Activated CD8-positive, alpha-beta memory T cell treated with anti-CD3 and anti-CD28 coated beads, Interleukin-2, amount 50 U/mL, for 24 hours (primary cell): Measurements from ENCODE around the gene NDUFA13.
"Not testable (repeated sequence)": the region's sequence is repeated elsewhere in the genome, so short reads cannot be mapped to it uniquely, and the experiment has no call there.

Source experiments
- DNase-seq: peaks from one replicate; pipeline ENCODE4 v3.0.0-alpha.2; 2020; ENCODE audit errors: extremely low read depth

NDUFA13 gene

DNA sequence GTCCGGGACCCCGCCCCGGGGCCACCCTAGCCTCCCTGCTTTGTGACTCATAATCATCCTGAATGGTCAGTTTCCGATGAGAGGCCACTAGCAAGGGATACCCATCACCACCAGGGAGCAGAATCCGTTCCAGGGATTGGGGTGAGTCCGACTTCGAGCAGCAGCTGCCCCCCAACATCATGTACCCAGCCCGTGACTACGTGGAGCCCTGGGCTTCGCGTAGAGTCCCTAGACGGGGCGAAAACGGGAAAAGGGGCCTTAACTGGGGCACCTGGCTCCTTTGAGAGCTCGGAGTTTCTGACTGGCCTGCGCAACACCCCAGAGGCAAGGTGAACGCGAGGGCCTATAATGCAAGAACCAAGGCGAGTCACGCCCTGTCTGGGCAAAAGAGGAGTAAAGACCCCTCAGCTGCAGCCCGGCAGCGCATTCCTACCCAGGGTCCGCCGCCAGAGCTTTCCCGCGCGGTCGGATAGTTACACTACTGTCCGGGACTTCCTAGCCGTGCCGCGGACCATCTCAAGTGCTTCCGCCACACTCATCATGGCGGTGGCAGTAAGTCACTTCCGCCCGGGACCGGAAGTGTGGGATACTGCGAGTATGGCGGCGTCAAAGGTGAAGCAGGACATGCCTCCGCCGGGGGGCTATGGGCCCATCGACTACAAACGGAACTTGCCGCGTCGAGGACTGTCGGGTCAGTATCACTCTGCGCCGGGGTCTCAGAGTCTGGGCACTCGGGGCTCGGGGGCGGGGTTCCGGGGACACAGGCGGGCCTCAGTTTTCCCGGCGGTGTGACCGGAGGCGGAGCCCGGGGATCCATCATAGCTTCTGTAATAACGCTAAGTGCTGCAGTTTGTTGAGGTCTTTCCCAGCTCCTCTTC, at the start of gene NDUFA13:
TSS of gene NDUFA13 (plus strand) at position 584 of the 878 bp plus-strand sequence. CDS start at position 598, 14 bp downstream.
- DNase-seq: peak; percentile 83

DNA sequence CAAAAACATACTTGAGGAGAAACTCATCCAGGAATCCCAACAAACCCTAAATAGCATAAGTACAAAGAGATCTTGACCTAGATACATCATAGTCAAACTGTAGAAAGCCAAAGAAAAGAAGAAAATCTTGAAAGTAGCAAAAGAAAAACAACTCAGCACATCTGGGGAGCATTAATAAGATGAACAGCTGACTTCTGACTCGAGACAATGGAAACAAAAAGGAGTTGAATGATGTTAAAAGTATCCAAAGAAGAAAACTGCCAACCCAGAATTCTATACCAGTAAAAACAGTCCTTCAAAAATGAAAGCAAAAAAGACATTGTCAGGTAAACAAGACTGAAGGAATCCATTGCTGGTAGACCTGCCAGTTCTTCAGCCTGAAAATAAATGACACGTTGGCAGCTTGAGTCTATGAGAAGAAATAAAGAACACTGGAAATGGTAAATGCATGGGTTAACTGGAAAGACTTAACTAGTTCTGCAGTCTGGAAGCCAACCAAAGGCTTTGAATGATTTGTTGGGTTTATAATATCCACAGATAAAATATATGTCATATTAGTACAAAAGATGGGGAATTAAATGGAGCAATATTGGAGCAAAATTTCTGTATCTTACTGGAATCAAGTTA, 47.5 kb upstream of the NDUFA13 start:
- DNase-seq: no peak

DNA sequence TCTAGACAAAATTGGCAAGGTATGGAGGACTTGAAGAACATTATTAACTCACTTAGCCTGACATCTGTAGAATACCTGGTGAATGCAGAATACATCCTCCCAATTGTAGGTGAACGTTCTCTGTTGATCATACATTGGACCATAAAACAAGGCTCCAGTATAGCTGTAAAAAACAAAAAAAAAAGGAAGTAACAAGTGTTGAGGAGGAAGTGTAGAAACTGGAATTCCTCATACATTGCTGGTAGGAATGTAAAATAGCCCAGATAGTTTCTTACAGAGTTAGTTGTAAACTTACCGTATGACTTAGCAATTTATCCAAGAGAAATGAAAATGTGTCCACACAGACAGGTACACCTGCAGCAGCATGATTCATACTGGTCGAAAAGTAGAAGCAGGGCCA, 45.4 kb upstream of the NDUFA13 start:
- DNase-seq: no peak

DNA sequence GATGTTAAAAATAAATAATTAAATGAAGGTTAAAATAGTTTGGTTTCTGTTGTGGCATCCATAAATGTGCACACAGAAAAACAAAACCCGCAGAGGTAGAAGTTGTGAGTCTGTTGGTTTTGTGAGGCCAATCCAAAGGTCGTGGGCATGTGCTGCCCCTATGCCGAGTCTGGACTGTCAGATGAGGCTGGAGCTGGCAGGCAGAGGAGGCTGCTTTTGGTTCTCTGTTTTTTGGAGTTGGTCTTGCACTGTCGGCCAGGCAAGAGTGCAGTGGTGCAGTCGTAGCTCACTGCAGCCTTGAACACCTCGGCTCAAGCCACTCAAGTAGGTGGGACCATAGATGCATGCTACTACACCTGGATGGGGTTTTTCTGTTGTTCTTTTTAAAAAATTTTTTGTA, 44.3 kb upstream of the NDUFA13 start:
- DNase-seq: no peak

DNA sequence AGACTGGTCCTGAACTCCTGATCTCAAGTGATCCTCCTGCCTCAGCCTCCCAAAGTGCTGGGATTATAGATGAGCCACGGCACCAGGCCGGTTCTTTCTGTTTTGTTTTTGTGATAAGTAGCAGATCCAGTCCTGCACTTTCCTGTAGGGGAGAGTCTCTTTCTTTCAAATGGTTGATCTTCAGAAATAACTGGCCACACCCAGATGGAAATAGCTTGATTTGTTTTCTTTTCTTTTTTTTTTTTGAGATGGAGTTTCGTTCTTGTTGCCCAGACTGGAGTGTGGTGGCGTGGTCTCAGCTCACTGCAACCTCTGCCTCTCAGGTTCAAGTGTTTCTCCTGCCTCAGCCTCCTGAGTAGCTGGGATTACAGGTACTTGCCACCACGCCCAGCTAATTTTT, 43.9 kb upstream of the NDUFA13 start:
- DNase-seq: not testable (repeated sequence)

DNA sequence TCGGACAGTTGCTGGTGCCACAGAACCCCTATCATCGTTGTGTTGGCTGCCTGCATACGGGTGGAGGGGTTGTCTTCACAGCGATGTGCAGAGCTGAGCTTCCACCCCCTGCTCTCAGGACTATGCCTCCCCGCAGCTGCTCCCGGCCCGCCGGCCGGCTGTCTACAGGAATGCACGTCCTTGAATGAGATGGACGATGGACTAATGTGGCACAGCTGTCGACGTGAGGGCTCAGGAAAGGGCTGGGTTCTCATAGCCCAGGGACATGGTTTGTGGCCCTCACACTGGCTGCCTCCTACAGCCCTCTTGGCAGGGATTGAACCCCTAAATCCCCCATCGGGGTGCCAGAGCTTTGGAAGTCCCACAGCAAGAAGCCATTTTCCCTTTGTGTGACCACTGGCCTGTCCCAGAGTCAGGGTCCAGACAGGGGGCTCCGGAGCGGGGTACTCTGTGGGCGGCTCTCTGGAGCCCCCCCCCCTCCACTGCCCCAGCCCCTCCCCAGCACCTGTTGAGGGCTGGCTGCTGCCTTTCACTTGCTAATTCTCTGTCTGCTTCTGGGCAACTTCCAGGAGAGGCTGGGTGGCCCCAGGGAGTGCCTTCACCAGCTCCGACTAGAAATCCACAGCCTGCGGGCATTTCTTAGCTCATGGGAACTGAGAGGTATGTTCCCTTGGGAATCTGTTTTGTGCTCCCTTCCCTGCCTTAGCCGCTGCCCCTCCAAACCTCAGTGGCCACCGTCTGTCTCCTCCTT, 40.8 kb upstream of the NDUFA13 start:
- DNase-seq: no peak

DNA sequence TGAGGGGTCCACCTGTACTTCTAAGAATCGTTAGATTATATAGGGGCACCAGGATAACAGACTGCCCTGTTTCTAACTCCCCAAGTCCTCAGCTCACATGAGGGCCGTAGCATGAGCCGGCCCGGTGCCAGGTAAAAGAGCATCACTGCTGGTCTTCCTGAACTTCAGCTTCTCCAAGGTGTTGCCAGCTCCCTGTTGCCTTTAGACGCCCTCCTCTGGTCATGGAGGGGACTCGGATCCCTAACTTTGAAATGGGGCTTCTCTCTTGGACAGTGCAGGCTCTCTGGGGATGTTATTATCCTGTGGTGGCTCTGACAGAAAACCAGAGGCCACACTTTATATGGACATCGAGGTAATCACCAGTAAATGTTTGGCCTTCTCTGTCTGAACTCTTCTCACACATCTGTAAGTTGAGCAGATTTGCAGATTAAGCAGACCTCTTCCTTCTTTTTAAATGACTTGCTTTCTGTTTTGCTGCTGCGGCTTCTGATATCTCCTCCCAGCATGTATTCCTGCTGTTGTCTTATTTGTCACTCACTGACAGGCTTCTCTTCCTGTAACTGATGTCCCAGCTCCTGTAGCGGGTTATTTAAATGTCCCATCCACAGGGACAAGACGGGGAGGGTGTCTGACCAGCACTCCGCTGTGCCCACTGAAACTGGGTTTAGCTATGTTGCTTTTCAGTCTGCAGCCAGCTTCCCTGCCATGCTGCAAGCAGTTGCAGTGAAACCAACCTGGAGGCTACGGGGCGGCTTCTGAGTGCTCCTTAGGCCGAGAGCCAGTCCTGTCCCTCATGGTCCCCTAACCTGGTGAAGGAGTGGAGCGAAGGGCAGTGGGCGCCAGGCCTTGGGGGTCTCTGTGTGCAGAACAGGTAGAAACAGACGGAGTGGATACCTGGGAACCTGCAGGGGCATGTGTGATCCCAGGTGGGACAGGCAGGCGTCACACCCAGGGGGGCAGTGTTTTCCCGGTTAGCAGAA, 39.9 kb upstream of the NDUFA13 start:
- DNase-seq: no peak

DNA sequence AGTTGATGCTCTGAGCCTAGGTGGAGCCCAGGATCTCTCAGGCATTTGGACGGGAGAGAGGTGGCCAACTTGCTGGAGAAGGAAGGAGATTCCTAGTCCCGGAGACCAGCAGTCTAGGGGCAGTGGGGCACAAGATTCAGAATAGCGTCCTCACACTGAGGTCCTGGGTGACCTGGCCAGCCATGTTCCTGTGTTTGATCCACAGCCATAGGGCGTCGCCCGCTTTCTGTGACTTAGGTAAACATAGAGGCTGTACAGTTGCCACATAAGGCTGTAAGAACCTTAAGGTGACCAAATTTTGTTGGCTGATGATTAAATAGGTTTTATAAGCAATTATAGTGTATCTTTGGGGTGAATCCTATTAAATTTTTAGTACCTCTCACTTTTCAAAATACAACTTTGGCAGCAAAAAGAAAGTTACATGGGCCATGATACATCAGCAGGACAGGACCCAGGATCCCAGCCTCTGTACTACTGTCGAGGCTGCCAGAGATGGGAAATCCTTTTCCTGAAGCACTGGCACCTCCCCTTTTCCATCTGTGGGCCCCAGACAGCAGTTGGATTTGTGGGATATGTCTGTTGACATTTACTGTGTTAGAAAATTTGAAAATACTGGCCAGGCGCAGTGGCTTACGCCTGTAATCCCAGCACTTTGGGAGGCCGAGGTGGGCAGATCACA, 38.2 kb upstream of the NDUFA13 start:
- DNase-seq: no peak

DNA sequence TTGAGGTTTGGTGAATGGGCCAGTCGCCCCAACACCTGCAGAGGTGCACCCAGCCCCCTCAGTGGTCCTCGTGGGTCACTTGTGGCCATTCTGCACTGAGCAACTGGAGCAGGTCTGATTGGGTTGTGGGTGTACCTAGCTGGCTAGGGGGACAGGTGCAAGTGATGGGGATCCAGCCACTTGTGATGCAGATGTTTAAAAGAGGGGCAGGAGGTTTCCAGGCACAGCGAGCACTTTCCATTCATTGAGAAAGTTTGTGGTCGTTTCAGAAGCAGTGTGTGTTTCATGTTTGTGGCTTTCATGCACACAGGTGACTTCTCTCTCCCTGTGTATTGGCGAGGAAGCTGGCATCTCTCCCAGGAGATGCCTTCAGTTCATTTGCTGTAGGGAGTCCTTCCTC, 35.3 kb upstream of the NDUFA13 start:
- no peak for DNase-seq

DNA sequence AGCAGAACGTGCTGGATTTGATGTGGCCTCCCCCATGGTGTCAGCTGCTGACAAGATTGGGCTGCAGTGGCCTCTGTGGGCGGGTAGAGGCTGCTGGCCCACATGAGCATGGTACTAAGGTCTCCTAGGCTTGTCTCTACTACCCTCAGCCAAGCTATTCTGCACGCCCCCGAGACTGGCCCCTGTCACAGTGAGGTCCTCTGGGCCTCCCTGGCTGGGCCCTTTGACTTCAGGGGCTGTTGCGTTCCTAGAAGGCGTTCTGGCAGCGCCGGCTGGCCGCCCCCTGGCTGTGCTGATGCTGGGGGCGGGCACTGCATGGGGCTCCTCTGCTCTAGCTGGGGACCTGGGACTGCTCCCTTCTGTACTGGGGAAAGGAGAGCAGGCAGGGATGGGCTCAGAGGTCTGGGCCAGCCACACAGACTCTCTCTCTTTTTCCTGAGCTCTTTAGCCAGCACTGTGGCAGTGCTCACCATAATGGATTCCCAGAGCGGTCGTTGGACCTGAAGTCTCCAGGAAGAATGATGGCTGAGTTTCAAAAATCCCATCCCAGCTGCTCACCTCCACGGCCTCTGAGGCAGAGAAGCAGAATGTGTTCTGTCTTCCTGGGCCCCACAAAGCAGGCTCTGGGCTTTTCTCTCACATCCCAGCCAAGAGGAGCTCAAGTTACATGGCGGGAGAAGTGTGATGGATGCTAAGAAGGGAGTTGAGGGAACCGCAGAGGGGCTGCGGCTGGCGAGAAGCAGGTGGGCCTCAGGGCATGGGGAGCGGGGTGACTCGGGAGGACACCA, 33.0 kb upstream of the NDUFA13 start:
- DNase-seq: no peak

DNA sequence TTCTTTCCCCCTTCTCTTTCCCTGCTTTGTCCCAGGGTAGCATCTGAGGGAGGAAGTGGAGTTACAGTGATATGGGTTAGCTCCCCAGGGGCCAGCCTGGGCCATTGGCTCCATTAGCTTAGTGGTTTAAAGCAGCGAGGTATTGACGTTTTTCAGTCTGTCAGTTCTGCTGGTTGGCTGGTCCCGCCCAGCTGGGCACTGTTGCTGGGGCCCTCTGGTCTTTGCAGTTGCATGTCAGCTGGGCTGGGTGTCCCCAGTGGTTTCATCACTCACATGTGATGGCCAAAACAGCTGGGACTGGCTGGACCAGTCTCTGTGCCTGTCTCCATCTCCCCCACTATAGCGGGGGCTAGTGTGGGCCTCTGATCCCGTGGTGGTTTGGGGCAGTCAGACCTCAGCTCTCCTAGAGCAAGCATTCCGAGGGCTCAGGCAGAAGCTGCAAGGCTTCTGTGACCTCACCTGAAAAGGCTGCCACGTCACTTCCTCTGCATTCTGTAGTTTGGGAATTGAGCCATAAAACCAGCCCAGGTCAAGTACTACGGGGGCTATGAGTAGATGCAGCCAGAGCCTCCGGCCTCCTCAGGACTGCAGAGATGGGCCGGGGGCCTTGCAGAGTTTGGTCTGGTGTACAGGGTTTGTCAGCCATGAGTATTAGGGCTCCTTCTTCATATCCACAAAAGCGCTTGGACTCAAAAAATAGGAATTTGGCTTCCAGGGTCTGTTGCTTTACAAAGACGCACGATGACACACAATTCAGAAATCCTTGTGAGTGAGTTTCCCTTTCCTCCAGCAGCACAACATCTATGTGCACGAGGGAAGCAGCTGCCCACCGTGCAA, 30.6 kb upstream of the NDUFA13 start:
- no peak for DNase-seq

DNA sequence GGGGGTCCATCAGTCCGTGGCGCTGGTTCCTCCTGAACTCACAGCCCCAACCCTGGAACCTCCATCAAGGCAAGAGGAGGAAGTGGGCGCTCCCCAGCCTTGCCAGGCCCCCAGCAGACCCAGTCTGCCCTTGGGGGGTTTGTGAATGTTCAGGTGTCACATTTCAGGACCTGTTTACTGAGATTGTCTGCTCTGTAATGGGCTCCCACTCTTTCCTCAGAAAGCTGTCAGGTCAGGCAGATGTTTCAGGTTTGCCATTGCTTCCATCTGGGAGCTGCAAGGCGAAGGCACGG, 30.1 kb upstream of the NDUFA13 start:
- no peak for DNase-seq

DNA sequence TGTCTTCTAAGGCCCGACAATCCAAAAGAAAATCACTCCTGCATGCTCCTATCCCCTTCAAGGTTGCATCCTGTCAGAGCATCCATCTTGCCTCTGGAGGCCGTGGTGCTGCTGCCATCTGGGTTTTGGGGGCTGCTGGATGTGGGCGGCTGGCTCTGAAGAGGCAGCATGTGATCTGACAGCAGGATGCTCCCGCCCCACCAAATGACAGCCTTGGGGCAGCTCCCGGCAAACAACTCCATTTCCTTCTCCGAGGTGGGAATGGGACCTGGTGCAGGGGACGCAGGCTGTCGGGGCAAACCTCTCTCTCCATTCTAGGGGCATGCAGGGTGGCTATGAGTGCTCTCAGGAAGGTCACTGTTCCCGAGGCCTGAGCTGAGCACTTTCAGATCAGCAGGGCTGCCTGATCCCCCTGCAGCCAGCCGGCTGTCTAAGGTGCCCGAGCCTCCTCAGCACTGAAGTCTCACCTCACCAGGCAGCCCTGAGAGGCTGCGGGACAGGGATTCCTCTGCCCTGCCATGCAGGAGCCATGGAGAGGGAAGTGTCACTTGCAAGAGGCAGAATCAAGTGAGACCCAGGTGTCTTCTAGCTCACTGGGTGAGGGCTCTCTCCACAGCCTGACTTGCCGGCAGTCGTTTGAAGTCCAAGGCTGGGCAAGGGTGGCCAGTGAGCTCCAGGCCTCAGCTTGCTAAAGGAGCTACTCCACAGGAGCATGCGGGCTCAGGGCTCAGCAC, 29.5 kb upstream of the NDUFA13 start:
- DNase-seq: no peak

DNA sequence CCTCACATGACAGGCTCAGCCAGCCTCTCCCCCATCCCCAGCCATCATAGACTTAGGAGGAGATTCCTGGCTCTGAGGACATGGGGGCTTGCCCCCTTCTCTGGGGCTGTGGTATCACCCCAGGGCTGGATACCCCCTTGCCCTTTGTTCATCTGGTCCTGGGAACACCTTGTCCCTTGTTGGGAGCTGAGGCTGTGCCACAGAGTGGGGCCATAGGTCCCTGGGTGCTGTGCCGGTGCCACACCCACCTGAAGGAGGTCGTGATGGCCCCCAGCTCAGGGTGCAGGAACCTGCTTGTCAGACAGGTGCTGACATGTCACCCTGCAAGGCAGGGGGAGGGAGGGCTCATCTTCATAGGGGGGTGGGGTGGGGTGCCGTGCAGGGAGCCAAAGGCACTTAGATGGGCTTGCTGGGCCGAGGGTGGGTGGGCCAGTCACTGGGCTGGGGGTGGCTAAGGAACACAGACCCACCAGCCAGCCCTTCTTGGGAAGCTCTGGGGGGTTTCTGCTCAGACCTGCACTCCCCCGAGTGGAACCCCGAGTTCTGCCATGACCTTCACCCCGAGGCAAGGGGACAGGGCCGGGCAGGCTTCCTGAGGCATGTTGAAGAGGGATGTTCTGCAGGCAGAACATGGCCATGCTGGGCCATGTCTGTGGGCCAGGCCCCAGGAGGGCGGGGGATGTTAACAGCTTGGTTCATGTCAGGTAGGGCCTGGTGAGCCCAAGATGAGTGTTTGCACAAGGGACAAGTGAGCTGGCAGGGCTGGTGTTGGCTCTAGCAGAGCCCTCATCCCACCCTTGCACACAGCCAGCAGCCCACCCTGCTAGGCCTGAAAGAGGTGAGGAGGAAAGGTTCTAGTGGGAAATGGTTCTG, 28.7 kb upstream of the NDUFA13 start:
- DNase-seq: no peak

DNA sequence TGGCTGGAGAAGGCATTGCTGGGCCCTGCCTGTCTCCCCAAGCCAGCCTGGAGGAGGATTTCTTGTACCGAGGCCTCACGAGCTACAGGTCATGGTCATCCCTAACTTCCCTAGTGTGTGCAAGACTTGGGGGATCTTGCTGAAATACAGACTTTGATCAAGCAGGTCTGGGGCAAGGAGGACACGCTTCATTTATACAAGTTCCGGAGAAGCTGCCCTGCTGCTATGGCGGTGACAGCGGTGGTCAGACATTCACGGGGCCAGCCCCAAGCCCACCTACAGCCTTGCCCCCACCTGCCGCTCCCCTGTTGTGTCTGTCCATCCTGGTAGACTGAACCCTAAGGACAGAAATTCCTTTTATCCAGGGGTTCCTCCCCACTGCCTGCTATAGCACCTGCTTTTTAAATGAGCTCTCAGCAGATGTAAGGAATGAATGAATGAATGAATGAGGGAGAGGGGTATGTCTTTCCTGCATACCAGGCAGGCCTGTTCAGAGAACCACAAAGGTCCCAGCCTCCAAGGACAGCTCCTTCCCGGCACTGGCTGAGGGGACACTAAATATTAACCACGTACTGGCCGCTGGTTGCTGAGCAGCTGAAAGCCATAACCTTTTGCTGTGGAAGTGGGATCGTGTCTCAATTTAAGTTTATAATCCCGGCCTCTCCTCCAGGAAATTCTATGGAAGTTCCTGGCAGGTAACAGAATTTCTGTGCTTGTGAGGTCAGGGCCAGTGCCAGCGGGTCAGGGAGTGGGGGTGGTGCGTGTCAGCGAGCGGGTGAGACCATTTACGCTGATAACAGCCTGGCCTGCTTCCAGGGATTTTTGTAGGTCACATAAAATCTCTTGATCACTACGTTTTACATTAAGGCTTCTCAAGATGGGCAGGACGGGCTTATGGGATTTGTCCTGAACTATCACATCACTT, 27.8 kb upstream of the NDUFA13 start:
- no peak for DNase-seq

DNA sequence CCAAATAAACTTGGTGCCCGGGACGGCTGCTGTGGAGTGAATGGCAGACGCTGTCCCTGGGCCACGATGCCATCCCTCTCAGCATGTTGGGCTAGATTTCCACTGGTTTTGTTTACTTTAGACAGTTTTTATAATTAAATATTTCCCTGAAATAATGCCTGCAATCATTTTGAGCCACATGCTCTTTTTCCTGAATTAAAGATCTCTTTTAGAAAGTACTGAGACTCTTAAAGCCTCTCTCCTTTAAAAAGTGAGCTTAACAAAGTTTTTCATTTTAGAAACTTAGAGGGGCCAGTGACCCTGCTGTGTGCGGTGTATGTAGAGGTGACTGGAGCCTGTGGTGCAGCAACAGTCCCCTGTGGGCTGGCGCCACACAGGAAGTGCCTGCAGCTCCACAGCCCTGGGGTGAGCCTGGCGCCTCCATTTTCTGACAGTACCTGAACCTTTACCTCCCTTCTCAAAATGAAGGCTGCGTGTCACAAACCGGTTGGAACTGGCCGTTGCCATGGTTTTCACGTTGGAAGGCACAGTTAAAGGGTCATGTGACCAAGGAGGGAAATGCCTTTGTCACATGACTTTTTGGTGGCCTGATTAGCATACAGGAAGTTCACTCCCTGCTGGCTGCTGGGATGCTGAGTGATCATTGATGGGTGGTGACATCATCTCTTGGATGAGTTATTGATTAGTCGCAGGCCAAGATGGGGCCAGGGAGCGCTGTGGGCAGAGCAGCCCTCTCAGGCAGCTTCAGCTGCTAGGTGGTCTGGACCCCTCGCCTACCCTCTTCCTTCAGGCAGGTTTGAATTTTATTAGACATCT, 26.9 kb upstream of the NDUFA13 start:
- DNase-seq: peak; percentile 78
